ENCODE results near the gene FLT3.

Gene FLT3

DNA sequence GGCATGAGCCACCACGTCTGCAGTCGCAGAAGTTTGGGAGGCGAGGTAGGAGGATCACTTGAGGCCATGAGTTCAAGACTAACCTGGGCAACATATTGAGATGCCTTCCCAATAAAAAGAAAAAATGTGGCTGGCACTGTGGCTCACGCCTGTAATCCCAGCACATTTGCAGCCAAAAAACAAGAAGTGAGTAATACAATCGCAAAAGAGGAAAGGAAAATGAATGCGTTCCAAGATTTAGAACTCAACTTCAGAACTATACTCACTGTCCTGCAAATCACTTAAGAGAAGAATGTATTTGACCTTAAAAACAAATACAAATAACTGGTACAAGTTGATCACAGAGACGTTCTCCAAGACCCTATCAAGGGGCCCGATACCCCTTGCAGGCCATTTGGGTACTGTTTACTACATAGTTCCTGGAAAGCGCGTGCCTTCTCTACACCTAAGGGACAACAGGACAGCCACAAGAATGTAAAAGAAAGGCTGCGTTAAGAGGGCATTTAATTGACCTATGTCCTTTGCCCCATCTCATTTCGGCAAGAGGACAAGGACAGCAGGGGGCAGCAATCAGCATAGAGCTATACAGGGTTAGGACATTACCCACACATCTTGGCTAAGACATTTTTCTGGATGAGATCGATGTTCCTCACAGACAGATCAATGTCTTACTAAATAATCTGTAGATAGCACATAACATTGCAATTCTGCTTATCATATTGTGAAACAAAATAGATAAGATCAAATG lies 41.3 kb downstream of the FLT3 start:
- Histone ChIP-seq H3K36me3 (no peaks in the 10 kb centered on the region), H3K4me3 (ENCODE audit: low read depth, low read length) (no peak overlapping the region), H3K9me3 (no peaks in the 10 kb centered on the region; the same call in 1 of the 2 replicates), H3K4me1 (no peaks in the 10 kb centered on the region), H3K27me3 (peaks cover 47% of the 10 kb centered on the region)
- peak; percentile 51 for DNase-seq
- TF ChIP-seq, protein P1, sequence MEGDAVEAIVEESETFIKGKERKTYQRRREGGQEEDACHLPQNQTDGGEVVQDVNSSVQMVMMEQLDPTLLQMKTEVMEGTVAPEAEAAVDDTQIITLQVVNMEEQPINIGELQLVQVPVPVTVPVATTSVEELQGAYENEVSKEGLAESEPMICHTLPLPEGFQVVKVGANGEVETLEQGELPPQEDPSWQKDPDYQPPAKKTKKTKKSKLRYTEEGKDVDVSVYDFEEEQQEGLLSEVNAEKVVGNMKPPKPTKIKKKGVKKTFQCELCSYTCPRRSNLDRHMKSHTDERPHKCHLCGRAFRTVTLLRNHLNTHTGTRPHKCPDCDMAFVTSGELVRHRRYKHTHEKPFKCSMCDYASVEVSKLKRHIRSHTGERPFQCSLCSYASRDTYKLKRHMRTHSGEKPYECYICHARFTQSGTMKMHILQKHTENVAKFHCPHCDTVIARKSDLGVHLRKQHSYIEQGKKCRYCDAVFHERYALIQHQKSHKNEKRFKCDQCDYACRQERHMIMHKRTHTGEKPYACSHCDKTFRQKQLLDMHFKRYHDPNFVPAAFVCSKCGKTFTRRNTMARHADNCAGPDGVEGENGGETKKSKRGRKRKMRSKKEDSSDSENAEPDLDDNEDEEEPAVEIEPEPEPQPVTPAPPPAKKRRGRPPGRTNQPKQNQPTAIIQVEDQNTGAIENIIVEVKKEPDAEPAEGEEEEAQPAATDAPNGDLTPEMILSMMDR (IDR thresholded peaks at IDR 0.05; ENCODE audit: low read depth, low read length): peak; percentile 73

- Histone ChIP-seq H3K27me3 (peaks cover 59% of the 10 kb centered on the region), H3K36me3 (no peaks in the 10 kb centered on the region), H3K9me3 (no peaks in the 10 kb centered on the region; the same call in 1 of the 2 replicates), H3K4me1 (no peaks in the 10 kb centered on the region), H3K4me3 (ENCODE audit: low read depth, low read length) (no peak overlapping the region)
- TF ChIP-seq, protein P1 (IDR thresholded peaks at IDR 0.05; ENCODE audit: low read depth, low read length): no peak
- no peak for DNase-seq
Observed at GRCh38 chr13:28056970-28057712, 43.2 kb downstream of the FLT3 start.

- no peaks in the 10 kb centered on the region; the same call in 1 of the 2 replicates for H3K9me3 ChIP-seq
- DNase-seq: no peak
- H3K4me3 ChIP-seq (ENCODE audit: low read depth, low read length): no peak overlapping the region
- H3K27me3 ChIP-seq: peaks cover 60% of the 10 kb centered on the region
- TF ChIP-seq, protein P1 (IDR thresholded peaks at IDR 0.05; ENCODE audit: low read depth, low read length): no peak
- H3K36me3 ChIP-seq: no peaks in the 10 kb centered on the region
- H3K4me1 ChIP-seq: no peaks in the 10 kb centered on the region
Observed at GRCh38 chr13:28056426-28056825, 44.0 kb downstream of the FLT3 start.

GRCh38 chr13:28055357-28055756 lies 45.0 kb downstream of the FLT3 start:
- no peak overlapping the region for H3K4me3 ChIP-seq (ENCODE audit: low read depth, low read length)
- H3K36me3 ChIP-seq: no peaks in the 10 kb centered on the region
- TF ChIP-seq, protein P1 (IDR thresholded peaks at IDR 0.05; ENCODE audit: low read depth, low read length): no peak
- DNase-seq: no peak
- no peaks in the 10 kb centered on the region; the same call in 1 of the 2 replicates for H3K9me3 ChIP-seq
- H3K27me3 ChIP-seq: peaks cover 68% of the 10 kb centered on the region
- no peaks in the 10 kb centered on the region for H3K4me1 ChIP-seq

- Histone ChIP-seq H3K36me3 (no peaks in the 10 kb centered on the region), H3K9me3 (no peaks in the 10 kb centered on the region; the same call in 1 of the 2 replicates), H3K27me3 (peaks cover 83% of the 10 kb centered on the region), H3K4me1 (no peaks in the 10 kb centered on the region), H3K4me3 (ENCODE audit: low read depth, low read length) (no peak overlapping the region)
- no peak for DNase-seq
- TF ChIP-seq, protein P1 (IDR thresholded peaks at IDR 0.05; ENCODE audit: low read depth, low read length): no peak
Observed at GRCh38 chr13:28052945-28053344, 47.4 kb downstream of the FLT3 start.
